Adrenal gland (tissue), 5 donors: ENCODE results near the gene RACK1.

Experiments
- CTCF ChIP-seq, 6 experiments: fragments of 450-650 bp in 4 of 6; fragments of 200-600 bp in 2 of 6; sonication (generic) in 1 of 6; IDR thresholded peaks; 1 replicate in 5 of 6; 2 replicates in 1 of 6; pipeline versions ENCODE4 v1.5.1 to v1.8.0; 2016 to 2021; ENCODE audit warnings: antibody characterized with exemption in 6 of 6, mild to moderate bottlenecking in 2 of 6, moderate library complexity in 1 of 6
- POLR2A ChIP-seq, 2 donors: fragments of 450-650 bp; IDR thresholded peaks; one replicate each; pipeline ENCODE4 v1.6.1; 2017; ENCODE audit warnings: antibody characterized with exemption in 2 of 2, mild to moderate bottlenecking in 2 of 2, moderate library complexity in 1 of 2
- donor health status: DM: no; HTN: no; CAD: no.

DNA sequence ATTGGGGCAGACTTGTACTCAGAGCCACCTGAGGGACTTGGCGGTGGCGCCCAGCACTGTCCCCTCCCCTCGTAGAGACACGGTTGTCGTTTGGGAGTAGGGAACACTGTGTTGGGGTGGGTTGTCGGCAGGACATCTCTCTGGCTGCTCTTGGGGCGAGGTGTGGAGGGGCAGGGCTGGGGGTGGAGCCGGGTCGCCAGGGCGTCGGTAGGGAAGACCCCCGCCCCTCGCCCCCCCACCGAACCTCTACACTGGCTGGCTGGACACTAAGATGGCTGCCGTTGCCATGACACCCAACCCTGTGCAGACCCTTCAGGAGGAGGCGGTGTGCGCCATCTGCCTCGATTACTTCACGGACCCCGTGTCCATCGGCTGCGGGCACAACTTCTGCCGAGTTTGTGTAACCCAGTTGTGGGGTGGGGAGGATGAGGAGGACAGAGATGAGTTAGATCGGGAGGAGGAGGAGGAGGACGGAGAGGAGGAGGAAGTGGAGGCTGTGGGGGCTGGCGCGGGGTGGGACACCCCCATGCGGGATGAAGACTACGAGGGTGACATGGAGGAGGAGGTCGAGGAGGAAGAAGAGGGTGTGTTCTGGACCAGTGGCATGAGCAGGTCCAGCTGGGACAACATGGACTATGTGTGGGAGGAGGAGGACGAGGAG is 19.8 kb downstream of the RACK1 start:
- no peak for TF ChIP-seq CTCF (IDR thresholded peaks at IDR 0.05)
- TF ChIP-seq POLR2A (IDR thresholded peaks at IDR 0.05), result no peak
